Subcutaneous adipose tissue (tissue), 4 donors: ENCODE measurements around the gene ACSL4. TPM values are rescaled to one million over a fixed set of nuclear protein-coding genes. Genes with fewer than 3 reads are reported as not detected.

Experiments used
- CTCF ChIP-seq: fragments of 450-650 bp; IDR thresholded peaks from one replicate; pipeline ENCODE4 v1.5.1; 2016; ENCODE audit warnings: low read depth, mild to moderate bottlenecking, control low read depth, antibody characterized with exemption, moderate library complexity
- total RNA-seq, 4 donors: library from RNA; depleted of rRNA; stranded (reverse); fragments of >200 nt; gene quantifications; one replicate each; pipeline ENCODE4 v1.1.0, GENCODE V29; 2016

ACSL4 gene
- total RNA-seq, 4 donors from 2014 or later: 85.9 to 192 (median 92.9) TPM

GRCh38 chrX:109728173-109728535, 4.9 kb downstream of the ACSL4 start:
- TF ChIP-seq CTCF: no peak

- TF ChIP-seq CTCF: no peak
These were observed 12.1 kb downstream of the ACSL4 start for GRCh38 chrX:109720947-109721346.

GRCh38 chrX:109719264-109719663, 13.8 kb downstream of the ACSL4 start:
- TF ChIP-seq CTCF: no peak

- no peak for TF ChIP-seq CTCF
These were observed 16.5 kb downstream of the ACSL4 start for GRCh38 chrX:109716431-109717028.

GRCh38 chrX:109714340-109714958, 18.6 kb downstream of the ACSL4 start:
- TF ChIP-seq CTCF: no peak

- no peak for TF ChIP-seq CTCF
These were observed 22.9 kb downstream of the ACSL4 start for GRCh38 chrX:109710181-109710580.

GRCh38 chrX:109709129-109709631, 23.9 kb downstream of the ACSL4 start:
- no peak for TF ChIP-seq CTCF
